Activated T-cell treated with anti-CD3 and anti-CD28 coated beads, Interleukin-2, amount 50 U/mL, for 48 hours (primary cell): Measurements from ENCODE around the gene AADACL4.
"Not testable (repeated sequence)": the region's sequence is repeated elsewhere in the genome, so short reads cannot be mapped to it uniquely, and the experiment has no call there.

ENCODE experiments used
- DNase-seq, 2 experiments: peaks; one replicate each; pipeline ENCODE4 v3.0.0-alpha.2; 2020

The AADACL4 gene

DNA sequence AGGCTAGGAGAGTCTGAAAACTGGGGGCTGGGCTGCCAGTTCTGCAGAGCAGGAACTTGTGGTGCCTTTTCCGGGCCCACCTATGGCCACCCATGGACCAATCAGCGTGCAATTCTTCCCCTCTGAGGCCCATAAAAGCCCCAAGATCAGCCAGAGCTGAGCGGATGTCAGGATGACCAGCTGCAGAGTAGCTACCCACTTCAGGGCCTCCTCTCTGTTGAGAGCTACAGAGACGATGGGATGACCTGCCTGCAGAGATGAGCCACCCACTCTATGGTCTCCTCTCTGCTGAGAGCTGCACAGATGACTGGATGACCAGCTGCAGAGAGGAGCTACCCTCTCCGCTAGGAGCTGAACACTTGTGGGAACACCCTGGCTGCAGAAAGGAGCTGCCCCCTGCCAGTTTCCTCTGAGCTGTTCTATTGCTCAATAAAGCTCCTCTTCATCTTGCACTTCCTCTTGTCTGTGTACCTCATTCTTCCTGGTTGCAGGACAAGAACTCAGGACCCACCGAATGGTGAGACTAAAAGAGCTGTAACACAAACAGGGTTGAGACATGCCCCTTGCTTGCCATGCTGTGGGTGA, 12.8 kb upstream of the AADACL4 start:
- no peak for DNase-seq

DNA sequence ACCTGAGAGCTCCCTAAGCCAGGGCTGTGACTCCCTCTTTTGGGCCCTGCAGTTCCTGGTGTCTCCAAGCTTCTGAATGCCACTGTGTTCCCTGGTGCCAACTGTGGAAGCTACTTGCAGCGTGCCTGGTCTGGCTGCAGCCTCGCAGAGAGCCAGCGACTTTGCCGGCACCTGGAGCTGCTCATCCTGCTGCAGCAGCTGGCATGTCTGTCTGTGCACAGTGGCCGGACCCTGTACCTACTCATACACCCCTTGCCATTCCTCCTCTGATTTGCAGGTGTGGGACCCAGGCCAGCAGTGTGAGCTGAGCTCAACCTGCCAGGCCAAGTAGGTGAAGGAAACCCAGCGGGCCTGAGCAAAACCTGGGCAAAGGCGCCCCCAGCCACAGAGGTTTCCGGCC, 12.3 kb upstream of the AADACL4 start:
- DNase-seq: no peak

DNA sequence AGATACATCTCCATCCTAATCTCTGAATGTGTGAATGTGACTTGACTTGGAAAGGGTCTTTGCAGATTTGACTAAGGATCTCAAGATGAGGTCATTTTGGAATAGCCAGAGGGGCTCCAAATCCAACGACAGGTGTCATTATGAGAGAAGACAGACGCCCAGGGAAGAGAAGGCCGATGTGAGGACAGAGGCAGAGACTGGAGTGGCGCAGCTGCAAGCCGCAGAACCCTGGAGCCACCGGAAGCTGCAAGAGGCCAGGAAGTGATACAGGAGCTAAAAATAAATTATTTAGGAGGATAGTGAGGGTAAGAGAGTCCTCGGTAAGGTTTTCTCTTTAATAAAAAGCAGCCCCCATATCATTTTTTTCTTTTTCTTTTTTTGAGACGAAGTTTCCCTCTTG, 9.7 kb upstream of the AADACL4 start:
- no peak for DNase-seq

GRCh38 chr1:12634696-12635202, 9.1 kb upstream of the AADACL4 start:
- no peak for DNase-seq

DNA sequence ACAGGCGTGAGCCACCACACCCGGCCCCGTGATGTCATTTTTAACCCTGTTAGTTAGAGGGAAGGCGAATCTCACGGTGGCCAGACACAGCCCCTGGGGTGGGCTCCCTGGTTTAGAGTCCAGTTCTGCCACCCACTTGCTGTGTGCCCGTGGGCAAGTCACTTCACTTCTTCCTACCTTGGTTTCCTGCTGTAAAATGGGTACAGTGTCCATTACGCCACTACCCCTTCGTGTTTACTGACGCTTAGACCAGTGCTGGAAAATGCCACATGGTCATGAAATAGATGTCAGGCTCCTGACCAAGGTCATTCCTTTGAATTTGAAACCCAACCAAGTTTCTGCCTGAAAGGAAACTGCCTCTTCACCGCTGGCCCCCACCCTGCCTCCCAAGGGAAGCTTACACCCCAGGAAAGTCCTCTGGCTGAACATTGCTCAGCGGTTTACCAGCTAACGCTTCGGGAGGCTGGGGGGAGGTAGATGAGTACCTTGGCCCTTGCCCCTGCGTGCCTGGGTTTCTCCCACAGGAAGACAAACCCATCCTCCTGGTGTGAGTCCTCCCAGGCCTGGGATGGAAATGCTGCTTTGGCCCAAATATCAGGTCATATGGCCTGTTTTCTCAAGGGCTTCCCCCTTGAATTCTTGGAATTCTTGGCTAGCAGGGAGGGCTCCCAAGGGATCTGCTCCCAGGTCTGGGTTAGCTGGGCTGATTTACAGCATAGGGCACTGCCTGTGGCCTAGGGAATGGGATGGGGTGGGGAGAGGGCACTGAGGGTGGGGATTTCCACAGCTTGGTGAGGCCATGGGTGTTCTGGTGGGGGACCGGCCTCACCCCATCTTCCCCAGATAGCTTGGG, 7.6 kb upstream of the AADACL4 start:
- DNase-seq: no peak

- no peak for DNase-seq
Observed at GRCh38 chr1:12637693-12638092, 6.2 kb upstream of the AADACL4 start.

DNA sequence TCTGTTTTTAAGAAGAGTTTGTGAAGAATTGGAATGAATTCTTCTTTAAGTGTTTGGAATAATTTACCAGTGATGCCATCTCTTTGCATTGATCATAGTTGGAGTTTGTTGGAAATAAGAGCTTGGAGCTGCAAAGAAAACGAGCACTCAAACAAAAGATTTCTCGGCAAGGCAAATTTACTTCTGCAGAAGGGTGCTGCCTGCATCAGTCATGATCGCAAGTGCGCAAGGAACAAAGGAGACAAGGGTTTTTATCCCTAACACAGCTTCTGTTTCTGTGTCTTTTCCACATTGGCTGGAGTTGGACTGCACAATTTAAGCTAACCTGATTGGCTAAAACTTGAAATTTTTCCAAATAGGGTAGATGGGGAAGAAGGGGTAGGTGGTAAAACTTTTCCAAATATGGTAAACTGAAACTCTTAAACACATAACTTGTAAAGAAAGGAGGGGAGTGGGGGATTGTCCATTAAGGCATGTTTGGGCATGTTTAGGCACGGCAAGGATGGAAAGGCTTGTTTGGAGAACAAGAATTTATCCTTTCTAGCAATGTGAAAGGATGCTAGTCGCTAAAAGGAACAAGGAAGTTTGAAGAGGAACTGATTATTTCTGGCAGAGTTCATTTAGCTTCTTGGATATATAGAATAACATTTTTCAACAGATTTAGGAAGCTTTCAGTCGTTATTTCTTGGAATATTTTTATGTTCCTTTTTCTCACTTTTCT, 3.5 kb upstream of the AADACL4 start:
- DNase-seq: no peak

GRCh38 chr1:12640958-12641272, 3.0 kb upstream of the AADACL4 start:
- no peak for DNase-seq

- DNase-seq: no peak
Observed at GRCh38 chr1:12643079-12643478, 806 bp upstream of the AADACL4 start.

GRCh38 chr1:12644237-12644636, 352 bp downstream of the AADACL4 start:
- DNase-seq: no peak

DNA sequence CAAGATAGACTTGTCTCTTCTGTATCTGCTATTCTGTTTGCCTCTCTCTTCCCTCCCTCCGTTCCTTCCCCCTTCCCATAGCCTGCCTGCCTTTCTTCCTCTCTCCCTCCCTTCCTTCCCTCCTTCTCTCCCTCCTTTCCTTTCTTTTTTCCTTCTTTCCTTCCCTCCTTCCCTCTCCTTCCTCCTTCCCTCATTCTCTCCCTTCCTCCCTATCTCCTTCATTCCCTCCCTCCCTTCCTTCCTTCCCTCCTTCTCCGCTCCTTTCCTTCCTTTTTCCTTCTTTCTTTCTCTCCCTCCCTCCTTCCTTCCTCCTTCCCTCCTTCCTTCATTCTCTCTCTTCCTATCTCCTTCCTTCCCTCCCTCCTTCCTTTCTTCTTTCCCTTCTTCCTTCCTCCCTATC, 944 bp downstream of the AADACL4 start:
- DNase-seq: no peak

GRCh38 chr1:12645401-12645800, 1.5 kb downstream of the AADACL4 start:
- not testable (repeated sequence) for DNase-seq

DNA sequence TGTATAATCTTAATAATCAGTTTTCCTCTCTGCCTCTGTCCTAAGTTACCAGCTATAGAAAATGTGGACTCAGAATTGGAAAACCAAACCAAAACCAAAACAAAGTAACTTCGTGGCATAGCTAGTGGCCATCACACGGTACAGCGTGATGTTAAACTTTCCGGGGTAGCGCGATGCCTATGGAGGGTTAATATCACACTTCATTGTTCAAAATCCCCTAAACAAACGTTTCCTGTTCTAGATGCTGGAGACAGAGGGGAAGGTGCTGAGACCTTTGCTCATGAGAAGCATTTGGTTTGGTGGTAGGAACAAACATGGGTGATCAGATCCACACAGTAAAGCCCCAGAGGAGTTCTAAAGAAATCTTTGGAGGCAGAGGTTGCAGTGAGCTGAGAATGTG, 4.9 kb downstream of the AADACL4 start:
- DNase-seq: no peak

- no peak for DNase-seq
Observed at GRCh38 chr1:12649971-12650421, 6.1 kb downstream of the AADACL4 start.

GRCh38 chr1:12654004-12654567, 10.2 kb downstream of the AADACL4 start:
- no peak for DNase-seq

DNA sequence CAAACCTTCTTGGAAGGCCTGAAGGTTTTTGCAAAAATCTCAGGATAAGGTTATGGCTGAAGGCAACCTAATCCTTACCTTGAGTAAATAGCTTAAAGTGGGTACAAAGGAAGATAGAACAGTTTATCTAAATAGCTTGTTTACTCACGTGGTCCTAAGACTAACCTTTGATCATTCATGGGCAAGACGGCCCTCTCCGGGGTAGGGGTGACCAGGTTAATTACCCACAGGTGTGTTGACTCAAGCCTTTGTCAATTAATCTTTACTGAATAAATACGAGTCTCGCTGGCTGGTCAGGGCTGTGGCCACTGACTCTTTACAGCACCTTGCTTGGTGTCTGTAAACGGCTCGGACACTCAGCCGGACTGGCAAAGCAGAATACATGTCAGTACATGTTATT, 10.8 kb downstream of the AADACL4 start:
- DNase-seq: no peak

- no peak for DNase-seq
Observed at GRCh38 chr1:12656575-12656974, 12.7 kb downstream of the AADACL4 start.

DNA sequence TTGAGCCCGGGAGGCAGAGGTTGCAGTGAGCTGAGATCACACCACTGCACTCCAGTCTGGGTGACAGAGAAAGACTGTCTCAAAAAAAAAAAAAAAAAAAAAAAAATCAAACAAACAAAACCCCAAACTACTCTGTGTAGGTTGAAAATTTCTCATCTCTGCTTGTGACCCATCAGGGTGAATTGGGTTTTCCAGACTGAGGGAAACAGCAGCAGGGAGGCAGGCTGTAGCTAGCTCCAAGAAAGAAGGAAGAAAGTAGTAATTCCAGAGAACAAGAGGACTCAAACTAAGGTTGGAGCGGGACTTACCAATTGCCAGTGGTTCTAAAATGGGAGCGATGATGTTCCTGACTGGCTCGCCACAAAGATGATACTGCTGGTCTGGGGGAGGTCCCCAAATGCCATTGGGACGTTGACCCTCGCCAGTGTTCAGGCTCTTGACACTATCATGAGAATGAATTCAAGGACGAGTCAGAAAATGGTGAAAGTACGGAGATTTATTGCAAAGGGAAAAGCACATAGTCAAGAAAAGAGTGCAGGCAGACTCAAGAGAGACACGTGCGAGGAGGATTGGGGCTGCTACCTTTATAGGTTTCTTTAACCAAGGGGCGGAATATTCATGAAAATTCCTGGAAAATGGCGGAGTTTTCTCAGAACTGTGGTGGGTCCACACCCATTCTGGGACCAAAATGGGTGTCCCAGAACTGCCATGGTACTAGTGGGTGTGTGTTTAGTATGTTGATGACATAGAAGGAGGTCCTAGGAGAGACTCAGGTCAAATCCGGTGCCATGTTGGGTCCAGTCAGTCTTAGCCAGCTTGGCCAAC, 13.4 kb downstream of the AADACL4 start:
- DNase-seq: no peak

GRCh38 chr1:12657885-12658512, 14.1 kb downstream of the AADACL4 start:
- not testable (repeated sequence) for DNase-seq

- peak; percentile 77 to 82 for DNase-seq
Observed at GRCh38 chr1:12658531-12659453, 14.9 kb downstream of the AADACL4 start.
